HG03039 (cell line): ENCODE results near the gene PGLYRP3.
A peak's percentile ranks its signal among the peaks of the same experiment; 100 is the strongest.
"Not testable (repeated sequence)": the region's sequence is repeated elsewhere in the genome, so short reads cannot be mapped to it uniquely, and the experiment has no call there.

Source experiments
- ATAC-seq: cut with Tn5 transposase; IDR thresholded peaks from one replicate; pipeline ENCODE4 v1.9.1; 2021; ENCODE audit warnings: mild to moderate bottlenecking, moderate library complexity; ENCODE audit not compliant: unreplicated experiment

PGLYRP3 gene

GRCh38 chr1:153314388-153314787 is 1.6 kb upstream of the PGLYRP3 start:
- ATAC-seq = not testable (repeated sequence)

- no peak for ATAC-seq
Observed at GRCh38 chr1:153313288-153313687, 536 bp upstream of the PGLYRP3 start.

- no peak for ATAC-seq
Observed at GRCh38 chr1:153310526-153310925, 2.2 kb downstream of the PGLYRP3 start.

GRCh38 chr1:153309441-153309840 is 3.3 kb downstream of the PGLYRP3 start:
- no peak for ATAC-seq

GRCh38 chr1:153308540-153308939 is 4.2 kb downstream of the PGLYRP3 start:
- no peak for ATAC-seq

GRCh38 chr1:153307221-153307600 is 5.5 kb downstream of the PGLYRP3 start:
- ATAC-seq = no peak

- ATAC-seq = no peak
Observed at GRCh38 chr1:153306303-153307220, 6.2 kb downstream of the PGLYRP3 start.

- no peak for ATAC-seq
Observed at GRCh38 chr1:153305682-153306081, 7.1 kb downstream of the PGLYRP3 start.

GRCh38 chr1:153302308-153302707 is 10.4 kb downstream of the PGLYRP3 start:
- no peak for ATAC-seq

- no peak for ATAC-seq
Observed at GRCh38 chr1:153293851-153294250, 18.9 kb downstream of the PGLYRP3 start.

- ATAC-seq = no peak
Observed at GRCh38 chr1:153293480-153293775, 19.3 kb downstream of the PGLYRP3 start.

- no peak for ATAC-seq
Observed at GRCh38 chr1:153292740-153293479, 19.8 kb downstream of the PGLYRP3 start.

GRCh38 chr1:153292185-153292584 is 20.6 kb downstream of the PGLYRP3 start:
- no peak for ATAC-seq

GRCh38 chr1:153291514-153291913 is 21.2 kb downstream of the PGLYRP3 start:
- ATAC-seq = no peak

GRCh38 chr1:153288634-153289275 is 24.0 kb downstream of the PGLYRP3 start:
- no peak for ATAC-seq

GRCh38 chr1:153277852-153278251 is 34.9 kb downstream of the PGLYRP3 start:
- peak; percentile 70 for ATAC-seq

- ATAC-seq = no peak
Observed at GRCh38 chr1:153272186-153272585, 40.6 kb downstream of the PGLYRP3 start.

GRCh38 chr1:153271711-153272110 is 41.0 kb downstream of the PGLYRP3 start:
- no peak for ATAC-seq

- no peak for ATAC-seq
Observed at GRCh38 chr1:153265457-153265856, 47.3 kb downstream of the PGLYRP3 start.

- no peak for ATAC-seq
Observed at GRCh38 chr1:153262462-153263157, 50.1 kb downstream of the PGLYRP3 start.

GRCh38 chr1:153262070-153262366 is 50.7 kb downstream of the PGLYRP3 start:
- no peak for ATAC-seq
